GM18507 (cell line): ENCODE data around the gene TMEM80.
A peak's percentile ranks its signal among the peaks of the same experiment; 100 is the strongest.
"Not testable (repeated sequence)": the region's sequence is repeated elsewhere in the genome, so short reads cannot be mapped to it uniquely, and the experiment has no call there.

ENCODE experiments used
- DNase-seq: peaks from one replicate; pipeline ENCODE4 v3.0.0; 2011; ENCODE audit warnings: low read depth; ENCODE audit not compliant: insufficient read length; ENCODE audit errors: extremely low spot score
- FAIRE-seq: peaks from 2 replicates; lab custom pipeline; 2011; peaks lifted over from hg19 to GRCh38; lab: Jason Lieb, UNC

TMEM80 gene

DNA sequence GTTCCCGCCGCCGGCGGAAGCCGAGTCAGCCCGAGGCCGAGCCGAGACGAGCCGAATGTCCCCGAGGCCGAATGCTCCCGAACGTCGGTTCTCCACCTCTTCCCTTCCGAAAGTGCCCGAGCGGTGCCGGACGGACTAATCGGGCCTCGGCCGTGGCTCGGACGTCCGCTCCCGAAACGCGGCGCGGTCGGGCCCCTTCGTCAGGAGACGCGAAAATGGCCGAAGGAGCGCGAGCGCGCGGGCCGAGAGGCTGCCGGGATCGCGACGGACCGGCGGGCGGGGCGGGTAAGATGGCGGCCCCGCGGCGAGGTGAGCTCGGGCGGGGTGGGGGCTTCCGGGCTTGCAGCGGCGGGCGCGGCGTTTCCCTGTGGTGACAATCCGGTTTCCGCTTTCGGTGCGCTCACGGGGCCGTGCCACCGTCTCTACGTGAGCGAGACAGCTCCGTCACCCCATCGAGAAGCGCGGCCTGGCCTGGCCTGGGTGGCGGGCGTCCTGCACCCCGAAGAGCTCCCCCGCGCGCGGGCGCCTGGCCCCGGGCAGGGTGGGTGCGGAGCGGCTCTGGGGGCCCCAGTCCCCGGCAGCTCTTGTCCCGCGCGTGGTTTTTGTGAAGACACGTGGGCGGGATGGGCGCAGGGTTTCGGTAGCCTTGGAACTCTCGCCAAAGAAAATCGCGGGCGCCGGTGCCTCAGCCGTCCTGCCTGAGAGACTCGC lies at the start of gene TMEM80:
Gene TMEM80 (plus strand): TSS at position 279 of the 711 bp plus-strand sequence. CDS start 12 bp downstream, at position 291.
- FAIRE-seq (peak; percentile 5), DNase-seq (peak; percentile 62)

- FAIRE-seq: no peak
Measured at GRCh38 chr11:646214-646613, 49.4 kb upstream of the TMEM80 start.

GRCh38 chr11:647672-648158 lies 47.9 kb upstream of the TMEM80 start:
- not testable (repeated sequence) for DNase-seq, FAIRE-seq

More at GRCh38 chr11:646214-646613, 49.4 kb upstream of the TMEM80 start:
- DNase-seq: no peak

DNA sequence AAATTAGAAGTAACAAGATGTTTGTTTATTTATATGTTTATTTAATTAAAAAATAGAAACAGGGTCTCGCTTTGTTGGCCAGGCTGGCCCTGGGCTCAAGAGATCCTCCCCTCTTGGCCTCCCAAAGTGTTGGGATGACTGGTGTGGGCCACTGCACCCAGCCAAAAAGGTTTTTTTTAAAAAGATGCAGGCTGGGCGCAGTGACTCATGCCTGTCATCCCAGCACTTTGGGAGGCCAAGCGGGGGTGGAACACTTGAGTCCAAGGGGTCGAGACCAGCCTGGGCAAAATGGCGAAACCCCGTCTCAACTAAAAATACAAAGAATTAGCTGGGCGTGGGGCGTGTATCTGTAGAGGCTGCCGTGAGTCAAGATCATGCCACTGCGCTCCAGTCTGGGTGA lies 45.1 kb upstream of the TMEM80 start:
- FAIRE-seq (no peak), DNase-seq (no peak)

GRCh38 chr11:653136-653535 lies 42.5 kb upstream of the TMEM80 start:
- not testable (repeated sequence) for FAIRE-seq, DNase-seq

- DNase-seq (no peak), FAIRE-seq (no peak)
Measured at GRCh38 chr11:653837-654236, 41.8 kb upstream of the TMEM80 start.

- not testable (repeated sequence) for DNase-seq, FAIRE-seq
Measured at GRCh38 chr11:654444-654843, 41.2 kb upstream of the TMEM80 start.

- FAIRE-seq: no peak
- no peak for DNase-seq
Measured at GRCh38 chr11:655036-655726, 40.4 kb upstream of the TMEM80 start.

GRCh38 chr11:656426-656825 lies 39.2 kb upstream of the TMEM80 start:
- DNase-seq (no peak), FAIRE-seq (no peak)

DNA sequence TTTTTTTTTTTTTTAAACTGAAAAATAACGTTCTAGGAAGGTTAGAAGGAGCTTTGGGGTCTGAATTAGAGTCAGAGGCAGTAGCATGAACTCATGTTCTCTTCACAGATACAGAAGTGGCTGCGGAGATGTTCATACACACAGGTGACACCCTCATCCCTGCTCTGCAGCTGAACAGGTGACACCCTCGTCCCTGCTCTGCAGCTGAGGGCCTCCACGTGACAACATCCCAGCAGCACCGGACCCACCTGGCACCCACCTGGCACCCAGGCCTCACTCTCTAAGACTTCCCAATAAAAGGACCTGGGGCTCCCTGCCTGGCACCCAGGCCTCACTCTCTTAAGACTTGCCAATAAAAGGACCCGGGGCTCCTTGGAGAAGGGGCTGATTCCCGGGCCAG lies 38.8 kb upstream of the TMEM80 start:
- FAIRE-seq (no peak), DNase-seq (no peak)

DNA sequence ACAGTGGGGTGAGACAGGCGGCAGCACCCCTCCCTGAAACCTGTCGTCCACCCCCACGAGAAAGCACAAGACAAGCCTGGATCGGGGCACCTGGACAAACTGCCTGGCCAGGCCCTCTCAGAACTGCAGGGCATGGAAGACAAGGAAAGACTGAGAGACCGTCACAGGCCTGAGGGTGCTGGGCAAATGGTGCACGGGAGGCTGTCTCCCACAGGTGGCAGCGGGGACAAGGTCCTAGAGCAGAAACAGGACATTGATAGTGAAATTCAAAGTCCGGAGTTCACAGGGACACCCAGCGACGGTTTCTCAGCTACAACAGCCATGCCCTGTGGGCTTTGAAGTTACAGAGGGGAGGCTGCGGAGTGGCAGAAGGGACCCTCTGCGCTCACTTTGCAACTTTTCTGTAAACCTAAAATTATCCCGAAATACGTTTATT lies 37.9 kb upstream of the TMEM80 start:
- no peak for FAIRE-seq

GRCh38 chr11:659532-660085 lies 36.0 kb upstream of the TMEM80 start:
- FAIRE-seq (no peak), DNase-seq (no peak)

More for the DNA sequence above, 37.9 kb upstream of the TMEM80 start:
- no peak for DNase-seq

DNA sequence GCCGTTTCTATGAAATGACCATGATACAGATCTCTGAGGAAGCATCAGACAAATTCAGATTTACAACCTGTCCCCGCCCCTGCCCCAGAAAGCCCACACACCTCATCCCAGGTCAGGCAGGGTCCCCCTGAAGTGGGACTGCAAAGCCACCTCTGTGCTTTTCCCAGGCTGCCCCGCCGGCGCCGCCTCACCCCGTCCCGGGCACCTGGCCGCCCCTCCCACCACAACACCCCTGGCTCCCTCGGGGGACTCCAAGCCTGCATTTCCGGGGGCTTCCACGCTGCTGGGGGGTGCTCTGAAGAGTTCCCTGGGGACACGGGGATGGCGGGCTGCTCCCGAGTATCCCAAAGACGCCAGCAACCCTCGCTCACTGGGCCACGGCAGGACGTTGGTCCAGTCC lies 35.3 kb upstream of the TMEM80 start:
- FAIRE-seq: no peak
- DNase-seq: no peak

DNA sequence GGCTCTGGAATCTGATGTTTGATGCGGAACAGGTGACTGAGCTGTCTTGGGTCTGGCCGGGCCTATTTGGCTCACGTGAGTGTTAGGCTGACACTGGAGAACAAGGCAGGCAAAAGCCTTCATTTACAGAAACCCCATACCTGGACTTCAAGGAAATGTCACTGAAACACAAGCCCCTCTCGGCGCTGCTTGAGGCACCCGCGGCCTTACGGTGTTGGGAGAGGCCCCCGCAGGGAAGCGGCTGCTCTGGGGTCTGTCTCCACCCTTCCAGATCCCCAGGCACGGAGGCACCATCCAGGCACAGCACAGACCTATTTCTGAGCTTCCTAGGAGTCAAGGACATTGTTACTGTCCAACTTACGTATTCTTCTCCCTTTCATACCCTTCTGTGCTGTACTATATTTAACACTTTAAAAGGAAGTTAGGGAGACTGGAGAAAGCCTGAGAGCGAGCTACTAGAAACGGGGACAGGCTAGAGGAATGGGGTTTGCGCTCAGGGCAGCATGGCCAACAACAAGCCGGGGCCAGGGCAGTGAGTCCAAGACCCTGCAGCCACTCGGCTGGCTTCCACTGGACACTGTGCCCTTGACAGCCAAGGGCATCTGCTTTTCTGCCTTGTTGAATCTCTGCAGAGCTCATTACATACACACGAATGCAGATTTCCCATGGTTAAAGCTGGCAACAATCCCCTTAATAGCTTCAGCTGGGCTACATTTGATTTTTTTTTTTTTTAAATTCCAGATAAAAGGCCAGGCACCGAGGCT lies 34.8 kb upstream of the TMEM80 start:
- DNase-seq: no peak
- FAIRE-seq: no peak

DNA sequence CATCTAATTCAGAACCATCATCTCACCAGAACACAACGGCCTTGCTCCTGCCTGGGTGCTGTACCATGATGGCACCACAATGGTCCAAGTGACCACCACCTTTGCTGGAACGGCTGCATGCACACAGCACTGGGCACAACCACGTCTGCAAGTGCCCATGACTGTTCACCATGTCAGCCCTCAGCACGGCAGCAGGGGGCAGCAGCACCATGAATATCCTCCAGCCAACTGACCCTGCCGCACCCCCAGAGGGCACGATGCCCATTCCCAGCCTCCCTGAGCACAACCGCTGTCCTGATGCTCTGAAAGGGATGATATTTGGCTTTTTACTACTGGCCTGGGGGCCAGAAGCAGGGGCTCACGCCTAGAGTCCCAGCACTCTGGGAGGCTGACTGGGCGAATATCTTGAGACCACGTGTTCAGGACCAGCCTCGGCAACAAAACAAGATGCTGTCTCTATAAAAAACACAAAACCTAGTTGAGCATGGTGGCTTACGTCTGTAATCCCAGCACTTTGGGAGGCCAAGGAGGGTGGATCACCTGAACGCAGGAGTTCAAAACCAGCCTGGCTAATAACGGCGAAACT lies 32.8 kb upstream of the TMEM80 start:
- FAIRE-seq: peak; percentile 69
- DNase-seq: peak; percentile 58

GRCh38 chr11:665062-665703 lies 30.4 kb upstream of the TMEM80 start:
- no peak for FAIRE-seq

GRCh38 chr11:665704-666281 lies 29.8 kb upstream of the TMEM80 start:
- FAIRE-seq: no peak
- DNase-seq: no peak

More at GRCh38 chr11:665062-665703, 30.4 kb upstream of the TMEM80 start:
- no peak for DNase-seq

DNA sequence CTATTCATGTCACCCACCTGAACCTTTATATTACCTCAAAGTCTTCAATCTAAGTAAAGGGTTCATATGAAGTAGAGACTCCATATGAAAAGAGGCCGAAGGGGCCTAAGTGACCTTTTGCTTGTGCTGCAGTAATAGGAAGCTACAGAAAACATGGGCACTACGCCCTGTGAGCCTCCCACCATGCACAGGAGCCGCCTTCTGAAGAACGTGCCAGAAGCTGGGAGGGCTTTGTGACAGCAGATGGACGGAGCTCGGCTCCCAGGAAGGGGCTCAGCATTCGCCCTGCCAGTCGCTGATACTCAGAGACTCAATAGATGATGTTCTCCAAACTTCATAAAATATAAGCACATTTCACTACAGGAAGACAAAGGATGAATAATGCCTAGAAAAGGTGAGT lies 21.8 kb upstream of the TMEM80 start:
- no peak for DNase-seq
- FAIRE-seq: no peak

GRCh38 chr11:674406-674805 lies 21.2 kb upstream of the TMEM80 start:
- DNase-seq: no peak
- no peak for FAIRE-seq
